A549 (cell line): ENCODE measurements around the gene GPR35. TPM values are rescaled to one million over a fixed set of nuclear protein-coding genes. Genes with fewer than 3 reads are reported as not detected.

Source experiments
- ATAC-seq, 2 experiments: fragments of 200-7000 bp in 1 of 2; fragments of >200 bp in 1 of 2; cut with Nextera tagmentation in 1 of 2; cut with Tn5 transposase in 1 of 2; 3 replicates each; pipeline versions ENCODE4 v1.8.0 to v1.9.1; 2018 to 2020; ENCODE audit warnings: mild to moderate bottlenecking in 1 of 2, moderate library complexity in 1 of 2
- CTCF ChIA-PET: fragments of 300-600 bp; sonication (Branson Sonifier 250); formaldehyde crosslinking; extraction: SDS; loops from one replicate; lab custom pipeline; 2021; ENCODE audit warnings: antibody characterized with exemption, inconsistent platforms; lab: Yijun Ruan, JAX
- POLR2A ChIA-PET: fragments of 350-600 bp; formaldehyde crosslinking; extraction: SDS; loops from one replicate; lab custom pipeline; 2021; ENCODE audit warnings: antibody characterized with exemption, inconsistent platforms; lab: Yijun Ruan, JAX
- DNase-seq, 2 experiments: peaks; one replicate each; pipeline versions ENCODE4 v3.0.0 to v3.0.0-alpha.2; 2011 to 2016; ENCODE audit warnings: low read depth in 1 of 2, low spot score in 1 of 2
- FAIRE-seq: peaks from 2 replicates; lab custom pipeline; 2011; peaks lifted over from hg19 to GRCh38; lab: Jason Lieb, UNC
- H3K27ac ChIP-seq, 2 experiments: fragments of >200 bp; sonication (Bioruptor Twin); formaldehyde crosslinking; 3 replicates each; pipeline ENCODE4 v1.5.1; 2016 to 2017
- H3K4me1 ChIP-seq: fragments of >200 bp; sonication (Bioruptor Twin); formaldehyde crosslinking; 3 replicates; pipeline ENCODE4 v1.6.1; 2016
- H3K4me2 ChIP-seq: fragments of >200 bp; sonication (Bioruptor Twin); formaldehyde crosslinking; 3 replicates; pipeline ENCODE4 v1.6.1; 2016
- H3K4me3 ChIP-seq: fragments of >200 bp; sonication (Bioruptor Twin); formaldehyde crosslinking; 3 replicates; pipeline ENCODE4 v1.5.1; 2016
- H3K9me3 ChIP-seq: fragments of >200 bp; sonication (Bioruptor Twin); formaldehyde crosslinking; 3 replicates; pipeline ENCODE4 v1.6.1; 2016
- BHLHE40 ChIP-seq: IDR thresholded peaks from 2 replicates; pipeline ENCODE4 v1.6.1; 2012; ENCODE audit warnings: low read depth, low read length, inconsistent platforms
- CBX2 ChIP-seq: fragments of 200-600 bp; sonication (generic); IDR thresholded peaks from 2 replicates; pipeline ENCODE4 v1.6.1; 2016; ENCODE audit warnings: low read depth, mild to moderate bottlenecking, borderline replicate concordance
- CBX8 ChIP-seq: fragments of 200-600 bp; sonication (generic); IDR thresholded peaks from 2 replicates; pipeline ENCODE4 v1.6.1; 2016
- EHF ChIP-seq: fragments of 250-450 bp; sonication (Bioruptor Pico); IDR thresholded peaks from 2 replicates; pipeline ENCODE4 v1.5.0; 2020; ENCODE audit warnings: mild to moderate bottlenecking
- HDAC2 ChIP-seq: fragments of 200-600 bp; sonication (generic); IDR thresholded peaks from 2 replicates; pipeline ENCODE4 v1.6.1; 2016
- HEYL ChIP-seq: fragments of 250-450 bp; sonication (Bioruptor Pico); IDR thresholded peaks from 2 replicates; pipeline ENCODE4 v1.8.0; 2021; ENCODE audit warnings: mild to moderate bottlenecking, moderate library complexity
- HOXB5 ChIP-seq: fragments of 250-450 bp; sonication (Bioruptor Pico); IDR thresholded peaks from 2 replicates; pipeline ENCODE4 v1.5.0; 2020; ENCODE audit warnings: mild to moderate bottlenecking, moderate library complexity
- JUN ChIP-seq, 2 experiments: fragments of >200 bp; sonication (Bioruptor Twin); formaldehyde crosslinking; IDR thresholded peaks; 2 replicates in 1 of 2; 3 replicates in 1 of 2; pipeline ENCODE4 v1.6.1; 2016 to 2017
- KDM5A ChIP-seq: fragments of 200-600 bp; sonication (generic); IDR thresholded peaks from 2 replicates; pipeline ENCODE4 v1.6.1; 2016; ENCODE audit warnings: antibody characterized with exemption, mild to moderate bottlenecking
- MAZ ChIP-seq: fragments of 150-350 bp; IDR thresholded peaks from 2 replicates; pipeline ENCODE4 v1.6.1; 2014; ENCODE audit warnings: antibody characterized with exemption, low read depth, low read length, borderline replicate concordance
- MYC ChIP-seq: IDR thresholded peaks from 2 replicates; pipeline ENCODE4 v1.6.1; 2012; ENCODE audit warnings: mild to moderate bottlenecking, inconsistent platforms, low read length, improper control_type of control experiment, borderline replicate concordance
- RCOR1 ChIP-seq: fragments of 150-350 bp; IDR thresholded peaks from 2 replicates; pipeline ENCODE4 v1.6.1; 2014; ENCODE audit warnings: antibody characterized with exemption, low read length, low read depth
- RNF2 ChIP-seq: fragments of 200-600 bp; sonication (generic); IDR thresholded peaks from 2 replicates; pipeline ENCODE4 v1.6.1; 2016; ENCODE audit warnings: low read depth, mild to moderate bottlenecking, antibody characterized with exemption, moderate library complexity, borderline replicate concordance
- ZNF302 ChIP-seq: fragments of 250-450 bp; sonication (Bioruptor Pico); IDR thresholded peaks from 2 replicates; pipeline ENCODE4 v1.9.0; 2021; ENCODE audit warnings: inconsistent platforms, mild to moderate bottlenecking, moderate library complexity
- WGBS: methylation state at CpG from one replicate; pipeline ENCODE4 v1.1.6; 2017; ENCODE audit errors: missing lambda C conversion rate; 5-methylcytosine and 5-hydroxymethylcytosine counted together
- polyA plus RNA-seq, 4 experiments: library from polyadenylated mRNA; depleted of rRNA in 3 of 4; stranded (reverse); fragments of >200 nt; fragmentation: RNase III in 1 of 4; extraction: RNeasy Plus Mini Kit Qiagen cat#74134 plus additional on column Dnase treatment in 1 of 4; gene quantifications; 2 replicates in 3 of 4; 3 replicates in 1 of 4; pipeline ENCODE4 v1.2.3, GENCODE V29; 2011 to 2017
- TF ChIP-seq, protein P1 (sequence below): fragments of 250-450 bp; sonication (Bioruptor Pico); IDR thresholded peaks from 2 replicates; pipeline ENCODE4 v1.5.0; 2021; ENCODE audit warnings: mild to moderate bottlenecking, moderate library complexity, borderline replicate concordance
- TF ChIP-seq, protein P2 (sequence below): IDR thresholded peaks from 2 replicates; pipeline ENCODE4 v1.6.1; 2012; ENCODE audit warnings: low read depth, borderline replicate concordance
- TF ChIP-seq, protein P3 (sequence below): fragments of 250-450 bp; sonication (Bioruptor Pico); IDR thresholded peaks from 2 replicates; pipeline ENCODE4 v1.5.0; 2020; ENCODE audit warnings: low read depth, mild to moderate bottlenecking, moderate library complexity
- TF ChIP-seq, protein P4 (sequence below): fragments of >200 bp; sonication (Bioruptor Twin); formaldehyde crosslinking; IDR thresholded peaks from 2 replicates; pipeline ENCODE4 v1.6.1; 2016
- TF ChIP-seq, protein P5 (sequence below): fragments of >200 bp; sonication (Bioruptor Twin); formaldehyde crosslinking; IDR thresholded peaks from 3 replicates; pipeline ENCODE4 v1.6.1; 2016

The GPR35 gene
- polyA plus RNA-seq, 2 of the 4 experiments (the other 2 are of a cell fraction) = 0.65 to 0.90 TPM

DNA sequence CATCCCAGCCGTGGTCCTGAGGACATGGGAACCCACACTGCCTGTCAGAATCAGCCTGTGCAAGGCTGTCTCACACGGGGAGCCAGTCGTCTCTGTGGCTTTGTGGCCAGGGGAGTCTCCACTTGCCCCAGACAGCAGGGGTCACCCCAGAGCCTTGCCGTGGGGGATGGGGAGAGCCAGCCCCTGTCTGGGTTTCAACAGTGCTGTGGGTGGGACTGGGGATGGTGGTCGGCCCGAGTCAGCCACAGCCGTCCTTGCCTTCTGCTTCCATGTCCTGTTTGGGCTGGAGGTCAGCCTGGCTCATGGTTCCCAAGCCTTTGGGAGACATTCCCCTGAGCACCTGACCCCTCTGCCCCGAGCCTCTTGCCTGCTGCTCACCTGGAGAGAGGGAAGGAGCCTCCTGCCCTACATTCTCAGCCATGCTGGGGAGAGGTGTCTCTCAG lies 19.6 kb downstream of the GPR35 start:
- WGBS = 18% methylated on average over 4 of the region's 8 CpGs
- no peak for TF ChIP-seq CBX8
- TF ChIP-seq EHF (CRISPR knock-in tag) = no peak
- TF ChIP-seq, protein P1, sequence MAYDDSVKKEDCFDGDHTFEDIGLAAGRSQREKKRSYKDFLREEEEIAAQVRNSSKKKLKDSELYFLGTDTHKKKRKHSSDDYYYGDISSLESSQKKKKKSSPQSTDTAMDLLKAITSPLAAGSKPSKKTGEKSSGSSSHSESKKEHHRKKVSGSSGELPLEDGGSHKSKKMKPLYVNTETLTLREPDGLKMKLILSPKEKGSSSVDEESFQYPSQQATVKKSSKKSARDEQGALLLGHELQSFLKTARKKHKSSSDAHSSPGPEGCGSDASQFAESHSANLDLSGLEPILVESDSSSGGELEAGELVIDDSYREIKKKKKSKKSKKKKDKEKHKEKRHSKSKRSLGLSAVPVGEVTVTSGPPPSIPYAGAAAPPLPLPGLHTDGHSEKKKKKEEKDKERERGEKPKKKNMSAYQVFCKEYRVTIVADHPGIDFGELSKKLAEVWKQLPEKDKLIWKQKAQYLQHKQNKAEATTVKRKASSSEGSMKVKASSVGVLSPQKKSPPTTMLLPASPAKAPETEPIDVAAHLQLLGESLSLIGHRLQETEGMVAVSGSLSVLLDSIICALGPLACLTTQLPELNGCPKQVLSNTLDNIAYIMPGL (CRISPR knock-in tag) = no peak
- TF ChIP-seq JUN (IDR thresholded peaks at IDR 0.05) = no peak
- no peak for TF ChIP-seq RNF2
- TF ChIP-seq HEYL (CRISPR knock-in tag) = no peak
- no peak for TF ChIP-seq RCOR1
- no peak for TF ChIP-seq CBX2
- TF ChIP-seq BHLHE40 = no peak
- TF ChIP-seq ZNF302 = no peak
- no peak for TF ChIP-seq HDAC2
- H3K27ac ChIP-seq = no peak overlapping the region
- ChIA-PET CTCF (interaction anchor here (0.6 kb wide), 1 partner anchor 317 kb away, joined by 3 read pairs; no protein-coding TSS in a partner anchor), POLR2A (no interaction called here)
- no peak overlapping the region for H3K4me3 ChIP-seq
- no peak overlapping the region for H3K4me2 ChIP-seq
- H3K9me3 ChIP-seq = no peaks in the 10 kb centered on the region
- no peak for ATAC-seq
- DNase-seq = no peak
- H3K4me1 ChIP-seq = no peaks in the 10 kb centered on the region
- no peak for FAIRE-seq

DNA sequence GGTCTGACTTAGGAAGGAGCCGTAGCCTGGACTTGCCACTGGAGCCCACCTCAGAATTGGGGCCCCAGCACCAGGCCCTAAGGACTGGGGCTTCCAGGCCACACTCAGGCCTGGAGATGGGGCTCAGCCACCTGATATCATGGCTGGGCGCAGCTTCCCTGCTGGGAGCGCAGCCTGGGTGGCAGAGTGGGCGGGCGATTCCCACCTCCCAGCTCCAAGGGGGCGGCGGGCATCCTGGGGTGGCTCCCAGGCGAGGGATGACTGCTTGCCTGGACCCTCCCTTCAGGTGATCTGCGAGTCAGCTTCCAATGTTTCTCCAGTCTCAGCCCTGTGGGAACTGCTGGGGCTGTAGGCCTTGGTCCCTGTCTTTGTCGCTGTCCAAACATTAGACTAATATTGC lies 20.1 kb downstream of the GPR35 start:
- FAIRE-seq = no peak
- no peak overlapping the region for H3K4me3 ChIP-seq
- 47% methylated on average over 4 of the region's 10 CpGs for WGBS
- H3K9me3 ChIP-seq = no peaks in the 10 kb centered on the region
- no peak for TF ChIP-seq KDM5A
- TF ChIP-seq MAZ = no peak
- TF ChIP-seq, protein P1 (CRISPR knock-in tag) = no peak
- TF ChIP-seq, protein P2, sequence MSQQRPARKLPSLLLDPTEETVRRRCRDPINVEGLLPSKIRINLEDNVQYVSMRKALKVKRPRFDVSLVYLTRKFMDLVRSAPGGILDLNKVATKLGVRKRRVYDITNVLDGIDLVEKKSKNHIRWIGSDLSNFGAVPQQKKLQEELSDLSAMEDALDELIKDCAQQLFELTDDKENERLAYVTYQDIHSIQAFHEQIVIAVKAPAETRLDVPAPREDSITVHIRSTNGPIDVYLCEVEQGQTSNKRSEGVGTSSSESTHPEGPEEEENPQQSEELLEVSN = no peak
- TF ChIP-seq, protein P3, sequence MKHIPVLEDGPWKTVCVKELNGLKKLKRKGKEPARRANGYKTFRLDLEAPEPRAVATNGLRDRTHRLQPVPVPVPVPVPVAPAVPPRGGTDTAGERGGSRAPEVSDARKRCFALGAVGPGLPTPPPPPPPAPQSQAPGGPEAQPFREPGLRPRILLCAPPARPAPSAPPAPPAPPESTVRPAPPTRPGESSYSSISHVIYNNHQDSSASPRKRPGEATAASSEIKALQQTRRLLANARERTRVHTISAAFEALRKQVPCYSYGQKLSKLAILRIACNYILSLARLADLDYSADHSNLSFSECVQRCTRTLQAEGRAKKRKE (CRISPR knock-in tag) = no peak
- no peak for TF ChIP-seq MYC
- no peak for TF ChIP-seq HOXB5 (CRISPR knock-in tag)
- TF ChIP-seq, protein P4, sequence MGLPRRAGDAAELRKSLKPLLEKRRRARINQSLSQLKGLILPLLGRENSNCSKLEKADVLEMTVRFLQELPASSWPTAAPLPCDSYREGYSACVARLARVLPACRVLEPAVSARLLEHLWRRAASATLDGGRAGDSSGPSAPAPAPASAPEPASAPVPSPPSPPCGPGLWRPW = no peak
- TF ChIP-seq, protein P5, sequence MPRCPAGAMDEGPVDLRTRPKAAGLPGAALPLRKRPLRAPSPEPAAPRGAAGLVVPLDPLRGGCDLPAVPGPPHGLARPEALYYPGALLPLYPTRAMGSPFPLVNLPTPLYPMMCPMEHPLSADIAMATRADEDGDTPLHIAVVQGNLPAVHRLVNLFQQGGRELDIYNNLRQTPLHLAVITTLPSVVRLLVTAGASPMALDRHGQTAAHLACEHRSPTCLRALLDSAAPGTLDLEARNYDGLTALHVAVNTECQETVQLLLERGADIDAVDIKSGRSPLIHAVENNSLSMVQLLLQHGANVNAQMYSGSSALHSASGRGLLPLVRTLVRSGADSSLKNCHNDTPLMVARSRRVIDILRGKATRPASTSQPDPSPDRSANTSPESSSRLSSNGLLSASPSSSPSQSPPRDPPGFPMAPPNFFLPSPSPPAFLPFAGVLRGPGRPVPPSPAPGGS = no peak
- no peak for TF ChIP-seq HDAC2
- no peak overlapping the region for H3K27ac ChIP-seq
- DNase-seq = no peak
- POLR2A ChIA-PET = no interaction called here
- no peak overlapping the region for H3K4me2 ChIP-seq
- CTCF ChIA-PET = interaction anchor here (0.6 kb wide), 1 partner anchor 318 kb away, joined by 3 read pairs; no protein-coding TSS in a partner anchor
- no peaks in the 10 kb centered on the region for H3K4me1 ChIP-seq
- ATAC-seq = no peak
